MM.1S (cell line): ENCODE results near the gene ANKMY2.
"Not testable (repeated sequence)": the region's sequence is repeated elsewhere in the genome, so short reads cannot be mapped to it uniquely, and the experiment has no call there.

Experiments
- EZH2 ChIP-seq: fragments of 300-600 bp; sonication (generic); optimal IDR thresholded peaks from 2 replicates; pipeline ENCODE3; 2017; ENCODE audit warnings: low read depth, mild to moderate bottlenecking, antibody characterized with exemption, low read length, mixed read lengths
- TF ChIP-seq, protein P1 (sequence below): fragments of 300-600 bp; sonication (generic); IDR thresholded peaks from 2 replicates; pipeline ENCODE4 v1.5.1; 2016; ENCODE audit warnings: antibody characterized with exemption, low read length, mixed read lengths

DNA sequence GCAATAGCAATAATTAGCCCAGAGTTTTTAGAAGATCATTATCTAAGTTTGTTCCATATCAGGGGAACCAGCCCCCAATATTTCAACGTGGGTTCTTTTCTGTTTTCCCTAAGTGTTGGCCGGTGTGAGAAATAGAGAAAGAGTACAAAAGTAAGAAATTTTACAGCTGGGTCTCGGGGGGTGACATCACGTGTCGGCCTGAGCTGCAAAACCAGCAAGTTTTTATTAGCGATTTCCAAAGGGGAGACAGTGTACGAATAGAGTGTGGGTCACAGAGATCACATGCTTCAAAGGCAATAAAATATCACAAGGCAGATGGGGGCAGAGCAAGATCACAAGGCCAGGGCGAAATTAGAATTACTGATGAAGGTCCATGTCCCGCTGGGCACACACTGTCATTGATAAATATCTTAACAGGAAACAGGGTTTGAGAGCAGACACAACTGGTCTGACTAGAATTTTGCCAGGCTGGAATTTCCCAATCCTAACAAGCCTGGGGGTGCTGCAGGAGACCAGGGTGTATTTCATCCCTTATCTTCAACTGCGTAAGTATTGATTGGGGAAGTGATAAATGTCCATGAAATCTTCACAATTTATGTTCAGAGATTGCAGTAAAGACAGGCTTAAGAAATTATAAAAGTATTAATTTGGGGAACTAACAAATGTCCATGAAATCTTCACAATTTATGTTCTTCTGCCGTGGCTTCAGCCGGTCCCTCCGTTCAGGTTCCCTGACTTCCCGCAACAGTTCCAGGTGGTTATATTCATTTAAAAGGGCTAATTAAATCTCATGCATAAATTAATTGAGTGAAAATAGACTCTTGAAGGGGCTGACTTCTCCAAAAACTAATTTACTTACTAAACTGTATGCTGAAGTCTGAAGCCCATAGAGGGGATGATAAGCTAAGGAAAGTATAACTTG lies 33.4 kb upstream of the ANKMY2 start:
- TF ChIP-seq, protein P1, sequence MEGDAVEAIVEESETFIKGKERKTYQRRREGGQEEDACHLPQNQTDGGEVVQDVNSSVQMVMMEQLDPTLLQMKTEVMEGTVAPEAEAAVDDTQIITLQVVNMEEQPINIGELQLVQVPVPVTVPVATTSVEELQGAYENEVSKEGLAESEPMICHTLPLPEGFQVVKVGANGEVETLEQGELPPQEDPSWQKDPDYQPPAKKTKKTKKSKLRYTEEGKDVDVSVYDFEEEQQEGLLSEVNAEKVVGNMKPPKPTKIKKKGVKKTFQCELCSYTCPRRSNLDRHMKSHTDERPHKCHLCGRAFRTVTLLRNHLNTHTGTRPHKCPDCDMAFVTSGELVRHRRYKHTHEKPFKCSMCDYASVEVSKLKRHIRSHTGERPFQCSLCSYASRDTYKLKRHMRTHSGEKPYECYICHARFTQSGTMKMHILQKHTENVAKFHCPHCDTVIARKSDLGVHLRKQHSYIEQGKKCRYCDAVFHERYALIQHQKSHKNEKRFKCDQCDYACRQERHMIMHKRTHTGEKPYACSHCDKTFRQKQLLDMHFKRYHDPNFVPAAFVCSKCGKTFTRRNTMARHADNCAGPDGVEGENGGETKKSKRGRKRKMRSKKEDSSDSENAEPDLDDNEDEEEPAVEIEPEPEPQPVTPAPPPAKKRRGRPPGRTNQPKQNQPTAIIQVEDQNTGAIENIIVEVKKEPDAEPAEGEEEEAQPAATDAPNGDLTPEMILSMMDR = not testable (repeated sequence)
- not testable (repeated sequence) for TF ChIP-seq EZH2
